HFF-Myc (cell line): ENCODE data around the gene NAA60.
A peak's percentile ranks its signal among the peaks of the same experiment; 100 is the strongest.

Experiments
- DNase-seq: peaks from one replicate; pipeline ENCODE4 v3.0.0-alpha.2; 2011; ENCODE audit warnings: low read depth; ENCODE audit errors: extremely low read depth
- H3K4me3 ChIP-seq: replicated peaks from 2 replicates; pipeline ENCODE4 v1.5.1; 2011; ENCODE audit warnings: low read depth, mild to moderate bottlenecking, control low read depth, low read length
- CTCF ChIP-seq: IDR thresholded peaks from 2 replicates; pipeline ENCODE4 v1.5.1; 2012; ENCODE audit warnings: mild to moderate bottlenecking, low read depth, low read length, control low read depth; ENCODE audit errors: missing control alignments

The NAA60 gene

DNA sequence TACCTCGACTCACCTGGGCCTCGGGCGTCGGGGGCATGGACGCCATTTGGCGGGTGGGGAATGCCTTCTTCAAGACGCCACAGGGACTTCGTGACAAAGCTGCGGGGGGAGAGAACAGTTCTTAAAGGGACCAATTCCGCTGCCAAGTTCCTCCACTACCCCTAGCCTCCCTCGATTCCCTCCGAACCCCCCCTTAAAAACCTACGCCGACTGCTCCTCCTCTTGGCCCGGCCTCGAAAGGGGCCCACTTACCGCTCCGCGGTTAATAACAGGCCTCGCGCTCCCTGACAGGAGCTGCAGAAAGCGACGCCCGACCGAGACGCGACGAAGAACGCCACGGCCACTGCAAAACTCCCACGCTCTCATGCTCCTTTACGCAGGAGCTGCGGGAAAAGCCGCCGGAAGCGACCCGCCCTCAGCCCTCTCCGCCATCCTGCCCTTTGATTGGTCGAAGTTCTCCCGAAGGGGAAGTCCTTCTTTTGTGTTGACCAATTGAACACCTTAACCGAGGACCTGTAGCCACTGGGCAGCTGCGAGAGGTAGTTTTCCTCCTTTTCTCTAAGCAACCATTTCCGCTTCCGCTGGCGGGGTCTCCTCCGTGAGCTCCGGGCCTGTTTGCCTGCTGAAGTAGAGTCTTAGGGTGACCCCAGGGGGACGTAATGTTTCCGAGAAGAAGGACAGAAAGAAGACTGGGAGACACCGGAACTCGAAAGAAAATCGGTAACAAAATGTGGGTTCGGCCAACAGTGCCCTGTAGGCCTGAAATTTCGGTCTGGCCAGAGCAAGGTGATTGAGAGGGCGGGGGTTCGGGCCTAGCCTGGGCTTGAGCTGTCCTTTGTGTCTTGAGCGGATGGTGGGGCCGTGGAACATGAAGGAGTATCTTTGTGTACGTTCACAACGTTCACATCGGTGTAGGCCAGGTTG is at the start of gene NAA60, which contains the start of gene ZNF597:
TSS of gene NAA60 (plus strand) at position 573 of the 924 bp plus-strand sequence. CDS start 32,548 bp downstream, outside the sequence.
TSS of gene ZNF597 (minus strand) at position 397 of the 924 bp plus-strand sequence. CDS start at position 46, 351 bp downstream.
- DNase-seq, result no peak
- TF ChIP-seq CTCF, result no peak
- peak within 1 kb of the TSS; percentile 69 for H3K4me3 ChIP-seq

- no peak for DNase-seq
- peak overlapping the region; percentile 78 for H3K4me3 ChIP-seq
- TF ChIP-seq CTCF, result no peak
Measured at GRCh38 chr16:3400446-3400778, 43.1 kb upstream of the NAA60 start.

- TF ChIP-seq CTCF, result no peak
- H3K4me3 ChIP-seq, result peak within 1 kb of the TSS; percentile 78
- DNase-seq, result peak; percentile 98
Measured at GRCh38 chr16:3400779-3401688, 42.4 kb upstream of the NAA60 start, which contains the start of the genes ZNF174 and ZSCAN32. ZNF174 (plus strand) TSS chr16:3401215; CDS start chr16:3402005, 790 bp downstream. ZSCAN32 (minus strand) TSS chr16:3401004; CDS start chr16:3397557, 3,447 bp downstream.

DNA sequence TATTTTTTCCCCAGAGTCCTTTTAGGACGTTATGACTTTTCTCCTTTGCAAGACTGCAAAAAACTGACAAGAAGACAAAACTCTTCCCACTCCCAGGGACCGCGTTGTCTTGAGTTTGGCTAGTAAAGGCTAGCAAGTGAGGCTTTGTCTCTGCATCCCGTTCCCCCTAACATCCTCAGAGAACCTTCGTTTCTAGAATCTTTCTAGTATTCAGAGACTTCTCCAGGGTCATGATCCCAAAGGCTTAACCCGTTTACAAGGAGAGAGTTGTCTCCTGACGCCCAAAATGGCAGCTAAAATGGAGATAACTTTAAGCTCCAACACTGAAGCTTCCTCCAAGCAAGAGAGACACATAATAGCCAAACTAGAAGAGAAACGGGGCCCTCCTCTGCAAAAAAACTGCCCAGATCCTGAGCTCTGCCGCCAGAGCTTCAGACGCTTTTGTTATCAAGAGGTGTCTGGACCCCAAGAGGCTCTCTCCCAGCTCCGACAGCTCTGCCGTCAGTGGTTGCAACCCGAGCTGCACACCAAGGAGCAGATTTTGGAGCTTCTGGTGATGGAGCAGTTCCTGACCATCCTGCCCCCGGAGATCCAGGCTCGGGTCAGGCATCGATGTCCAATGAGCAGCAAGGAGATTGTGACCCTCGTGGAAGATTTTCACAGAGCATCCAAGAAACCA is 41.6 kb upstream of the NAA60 start:
- TF ChIP-seq CTCF, result no peak
- DNase-seq, result no peak
- peak overlapping the region; percentile 78 for H3K4me3 ChIP-seq

- H3K4me3 ChIP-seq, result no peak overlapping the region
- no peak for TF ChIP-seq CTCF
Measured at GRCh38 chr16:3408561-3409197, 34.8 kb upstream of the NAA60 start.

More at GRCh38 chr16:3408561-3409197, 34.8 kb upstream of the NAA60 start:
- no peak for DNase-seq
